ENCODE measurements around the gene LSM4. TPM values are rescaled to one million over a fixed set of nuclear protein-coding genes. Genes with fewer than 3 reads are reported as not detected.

LSM4 gene
- total RNA-seq, 1 donor from 2014 or later, result 166 TPM

GRCh38 chr19:18320865-18321733 lies 1.8 kb downstream of the LSM4 start:
- peak overlapping the region; percentile 89 for H3K4me3 Mint-ChIP-seq (ENCODE audit: unreplicated experiment)
- H3K27ac Mint-ChIP-seq (ENCODE audit: unreplicated experiment), result peak overlapping the region; percentile 93
- peaks cover 3% of the 10 kb centered on the region for H3K27me3 Mint-ChIP-seq (ENCODE audit: unreplicated experiment)
- peaks cover 57% of the 10 kb centered on the region for H3K4me1 Mint-ChIP-seq (ENCODE audit: unreplicated experiment)
- peak; percentile 58 for DNase-seq (ENCODE audit: low spot score)
- no peaks in the 10 kb centered on the region for H3K9me3 Mint-ChIP-seq (ENCODE audit: unreplicated experiment)
- H3K36me3 Mint-ChIP-seq (ENCODE audit: low read depth, unreplicated experiment), result peaks cover 4% of the 10 kb centered on the region
- no peak for TF ChIP-seq CTCF (IDR thresholded peaks at IDR 0.05; ENCODE audit: unreplicated experiment)

DNA sequence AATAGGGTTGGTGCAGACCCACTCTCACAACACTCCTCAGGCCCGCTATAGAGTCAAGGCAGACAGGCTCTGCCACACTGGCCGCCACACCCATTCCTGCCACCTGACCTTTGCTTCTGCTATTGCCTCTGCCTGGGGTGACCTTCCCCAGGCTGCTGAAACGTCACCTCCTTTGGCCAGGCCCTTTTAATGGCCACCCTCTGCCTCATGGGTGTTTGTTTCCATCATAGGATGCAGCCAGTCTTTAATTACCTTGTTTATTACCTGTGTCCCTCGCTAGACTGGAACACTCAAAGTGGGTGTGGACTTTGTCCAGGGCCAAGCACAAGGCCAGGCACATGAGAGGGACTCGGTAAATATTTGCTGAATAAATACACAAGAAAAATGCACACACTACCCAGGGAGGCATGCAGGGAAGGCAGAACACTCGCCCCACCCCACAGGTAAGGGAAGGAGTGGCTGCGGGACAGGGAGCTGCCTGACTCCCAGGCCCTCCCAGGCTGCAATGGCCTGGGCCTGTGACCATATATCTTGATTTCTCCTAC lies 3.2 kb downstream of the LSM4 start:
- Mint-ChIP-seq H3K4me3 (ENCODE audit: unreplicated experiment) (peak overlapping the region; percentile 74), H3K27ac (ENCODE audit: unreplicated experiment) (peak overlapping the region; percentile 93), H3K27me3 (ENCODE audit: unreplicated experiment) (peaks cover 3% of the 10 kb centered on the region), H3K4me1 (ENCODE audit: unreplicated experiment) (peaks cover 63% of the 10 kb centered on the region), H3K36me3 (ENCODE audit: low read depth, unreplicated experiment) (peaks cover 4% of the 10 kb centered on the region), H3K9me3 (ENCODE audit: unreplicated experiment) (no peaks in the 10 kb centered on the region)
- DNase-seq (ENCODE audit: low spot score), result no peak
- no peak for TF ChIP-seq CTCF (IDR thresholded peaks at IDR 0.05; ENCODE audit: unreplicated experiment)

DNA sequence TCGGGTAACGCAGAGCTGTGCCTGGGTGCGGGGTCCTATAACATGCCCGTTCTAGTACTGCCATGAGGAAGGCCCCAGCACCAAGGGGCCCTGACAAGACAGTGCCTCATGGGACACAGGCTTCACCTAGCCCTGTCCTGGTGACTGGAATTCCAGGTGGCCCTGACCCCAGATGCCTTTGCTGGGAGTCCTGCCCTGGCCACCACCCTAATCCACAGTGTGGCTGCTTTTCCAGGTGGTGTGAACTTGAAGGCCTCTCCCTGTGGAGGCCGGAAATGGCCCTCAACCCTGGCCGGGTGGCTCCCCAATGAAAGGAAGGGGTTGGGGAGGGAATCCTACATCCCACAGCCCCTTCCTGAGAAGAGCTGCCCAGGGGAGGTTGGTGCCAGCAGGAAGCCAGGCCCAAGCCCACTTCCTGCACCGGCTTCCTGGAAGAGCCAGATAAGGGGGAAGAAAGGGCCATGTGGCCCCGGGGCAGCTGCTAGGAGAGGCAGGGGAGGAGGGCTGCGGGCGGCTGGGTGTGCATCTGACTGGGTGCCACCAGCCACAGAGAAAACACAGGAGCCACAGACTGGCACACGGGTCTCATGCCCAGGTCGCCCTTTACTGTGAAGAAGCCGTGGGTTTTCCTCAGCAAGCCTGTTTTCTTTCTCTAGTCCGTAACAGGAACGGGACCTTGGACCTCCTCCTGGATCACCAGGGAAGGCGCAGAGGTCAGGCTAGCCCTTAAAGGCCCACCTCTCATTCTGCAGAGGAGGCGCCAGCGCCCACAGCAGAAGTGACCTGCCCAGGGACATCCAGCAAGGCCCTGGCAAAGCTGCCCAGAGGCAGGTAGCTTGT lies 4.7 kb downstream of the LSM4 start:
- H3K4me1 Mint-ChIP-seq (ENCODE audit: unreplicated experiment), result peaks cover 54% of the 10 kb centered on the region
- peak overlapping the region; percentile 92 for H3K27ac Mint-ChIP-seq (ENCODE audit: unreplicated experiment)
- DNase-seq (ENCODE audit: low spot score), result peak; percentile 67
- TF ChIP-seq CTCF (IDR thresholded peaks at IDR 0.05; ENCODE audit: unreplicated experiment), result no peak
- no peaks in the 10 kb centered on the region for H3K27me3 Mint-ChIP-seq (ENCODE audit: unreplicated experiment)
- H3K36me3 Mint-ChIP-seq (ENCODE audit: low read depth, unreplicated experiment), result peaks cover 3% of the 10 kb centered on the region
- no peaks in the 10 kb centered on the region for H3K9me3 Mint-ChIP-seq (ENCODE audit: unreplicated experiment)
- H3K4me3 Mint-ChIP-seq (ENCODE audit: unreplicated experiment), result peak overlapping the region; percentile 57

DNA sequence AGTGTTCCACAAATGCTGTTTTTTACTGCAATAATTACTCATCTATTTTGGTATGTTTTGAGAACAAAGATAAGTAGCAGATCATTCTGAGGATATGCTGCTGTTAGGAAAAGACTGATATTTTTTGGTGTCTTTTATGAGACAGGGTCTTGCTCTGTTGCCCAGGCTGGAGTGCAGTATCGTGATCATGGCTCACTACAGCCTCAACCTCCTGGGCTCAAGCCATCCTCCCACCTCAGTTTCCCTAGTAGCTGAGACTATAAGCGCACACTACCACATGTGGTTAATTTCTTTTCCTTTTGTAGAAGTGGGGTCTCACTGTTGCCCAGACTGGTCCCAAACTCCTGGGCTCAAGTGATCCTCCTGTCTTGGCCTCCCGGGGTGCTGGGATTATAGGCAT lies 9.5 kb downstream of the LSM4 start:
- no peak for DNase-seq (ENCODE audit: low spot score)
- Mint-ChIP-seq H3K27ac (ENCODE audit: unreplicated experiment) (no peak overlapping the region), H3K4me3 (ENCODE audit: unreplicated experiment) (no peak overlapping the region), H3K9me3 (ENCODE audit: unreplicated experiment) (no peaks in the 10 kb centered on the region), H3K27me3 (ENCODE audit: unreplicated experiment) (peaks cover 3% of the 10 kb centered on the region), H3K4me1 (ENCODE audit: unreplicated experiment) (peaks cover 16% of the 10 kb centered on the region), H3K36me3 (ENCODE audit: low read depth, unreplicated experiment) (peaks cover 3% of the 10 kb centered on the region)
- no peak for TF ChIP-seq CTCF (IDR thresholded peaks at IDR 0.05; ENCODE audit: unreplicated experiment)
